SU-DHL-6 (cell line): ENCODE results near the gene KIF4A.

Experiments used
- H2AFZ ChIP-seq: fragments of 200-600 bp; sonication (generic); 2 replicates; pipeline ENCODE4 v1.6.1; 2014; ENCODE audit warnings: low read depth, mild to moderate bottlenecking, moderate library complexity, mixed read lengths, antibody characterized with exemption, low read length; ENCODE audit not compliant: severe bottlenecking
- H3F3A ChIP-seq: fragments of 200-600 bp; shearing (Covaris generic); 2 replicates; pipeline ENCODE4 v1.6.0; 2016; ENCODE audit warnings: antibody characterized with exemption, mild to moderate bottlenecking; ENCODE audit not compliant: insufficient read depth
- H3K27ac ChIP-seq: fragments of 200-600 bp; sonication (generic); 2 replicates; pipeline ENCODE4 v1.5.1; 2016; ENCODE audit warnings: low read depth, mild to moderate bottlenecking, low read length, moderate library complexity, mixed read lengths
- H3K27me3 ChIP-seq: fragments of 200-600 bp; sonication (generic), shearing (Covaris generic); 2 replicates; pipeline ENCODE4 v1.6.0; 2014; ENCODE audit warnings: mild to moderate bottlenecking, low read length
- H3K36me3 ChIP-seq: fragments of 200-600 bp; sonication (generic); 2 replicates; pipeline ENCODE4 v1.6.1; 2014; ENCODE audit warnings: mild to moderate bottlenecking, low read length, mixed read lengths
- H3K4me2 ChIP-seq: fragments of 300-600, 200-600 bp; shearing (Covaris generic), sonication (generic); 2 replicates; pipeline ENCODE4 v1.6.0; 2014; ENCODE audit warnings: low read length, low read depth, mild to moderate bottlenecking; ENCODE audit not compliant: poor library complexity, severe bottlenecking
- H3K4me3 ChIP-seq: fragments of 200-600 bp; sonication (generic); 2 replicates; pipeline ENCODE4 v1.5.1; 2014; ENCODE audit warnings: antibody characterized with exemption, low read length, mild to moderate bottlenecking, mixed read lengths; ENCODE audit not compliant: insufficient read depth, poor library complexity, severe bottlenecking
- H3K79me2 ChIP-seq: fragments of 200-600 bp; sonication (generic); 2 replicates; pipeline ENCODE4 v1.6.1; 2014; ENCODE audit warnings: mild to moderate bottlenecking, low read length, moderate library complexity; ENCODE audit not compliant: insufficient read depth
- H3K9ac ChIP-seq: fragments of 200-600 bp; sonication (generic); 2 replicates; pipeline ENCODE4 v1.7.0; 2014; ENCODE audit warnings: mild to moderate bottlenecking, low read length
- H3K9me2 ChIP-seq: fragments of 200-600 bp; sonication (generic); replicated peaks from 2 replicates; pipeline ENCODE4 v1.6.1; 2014; ENCODE audit warnings: low read length; ENCODE audit not compliant: insufficient read depth
- H3K9me3 ChIP-seq: fragments of 200-600 bp; sonication (generic); 2 replicates; pipeline ENCODE4 v1.6.1; 2014; ENCODE audit warnings: low read length, mixed read lengths; ENCODE audit not compliant: insufficient read depth
- H4K20me1 ChIP-seq: fragments of 200-600 bp; sonication (generic); 2 replicates; pipeline ENCODE4 v1.6.1; 2014; ENCODE audit warnings: low read depth, mild to moderate bottlenecking, antibody characterized with exemption, low read length, moderate library complexity, mixed read lengths
- CTCF ChIP-seq: fragments of 200-600 bp; sonication (generic); IDR thresholded peaks from one replicate; pipeline ENCODE4 v1.5.1; 2017; ENCODE audit warnings: antibody characterized with exemption, mild to moderate bottlenecking, low read length, moderate library complexity; ENCODE audit not compliant: insufficient read depth, poor library complexity, severe bottlenecking
- EZH2phosphoT487 ChIP-seq: fragments of 200-600 bp; sonication (generic), shearing (Covaris generic); conservative IDR thresholded peaks from 2 replicates; pipeline ENCODE4 v1.6.1; 2018; ENCODE audit warnings: mild to moderate bottlenecking, antibody characterized with exemption, low read length, moderate library complexity, mixed read lengths

KIF4A gene

GRCh38 chrX:70446380-70447350 lies 156.8 kb downstream of the KIF4A start:
- H3K4me3 ChIP-seq = no peak overlapping the region
- no peaks in the 10 kb centered on the region for H3F3A ChIP-seq
- H3K27me3 ChIP-seq = no peaks in the 10 kb centered on the region

GRCh38 chrX:70449457-70449966 lies 159.6 kb downstream of the KIF4A start:
- H3K36me3 ChIP-seq = no peaks in the 10 kb centered on the region
- H3F3A ChIP-seq = peaks cover 11% of the 10 kb centered on the region
- no peaks in the 10 kb centered on the region for H3K27me3 ChIP-seq

More at GRCh38 chrX:70446380-70447350, 156.8 kb downstream of the KIF4A start:
- Histone ChIP-seq H3K9ac (no peak overlapping the region), H3K9me2 (no peaks in the 10 kb centered on the region), H3K4me2 (no peak overlapping the region), H3K27ac (no peak overlapping the region), H4K20me1 (no peaks in the 10 kb centered on the region), H3K36me3 (no peaks in the 10 kb centered on the region), H2AFZ (no peak overlapping the region), H3K9me3 (no peaks in the 10 kb centered on the region), H3K79me2 (no peaks in the 10 kb centered on the region)
- TF ChIP-seq EZH2phosphoT487 (no peak), CTCF (no peak)

GRCh38 chrX:70452143-70452733 lies 162.3 kb downstream of the KIF4A start:
- H3K9ac ChIP-seq = peak overlapping the region; percentile 62
- no peaks in the 10 kb centered on the region for H4K20me1 ChIP-seq
- H3K4me3 ChIP-seq = peak overlapping the region; percentile 51
- H3K27me3 ChIP-seq = no peaks in the 10 kb centered on the region
- peak overlapping the region; percentile 49 for H3K27ac ChIP-seq
- TF ChIP-seq CTCF (peak; percentile 49), EZH2phosphoT487 (no peak)
- H3K9me3 ChIP-seq = no peaks in the 10 kb centered on the region
- H3K9me2 ChIP-seq = no peaks in the 10 kb centered on the region
- H3K79me2 ChIP-seq = no peaks in the 10 kb centered on the region
- H3K36me3 ChIP-seq = no peaks in the 10 kb centered on the region
- peaks cover 12% of the 10 kb centered on the region for H3F3A ChIP-seq
- H2AFZ ChIP-seq = peak overlapping the region; percentile 84
- peak overlapping the region; percentile 53 for H3K4me2 ChIP-seq

More at GRCh38 chrX:70449457-70449966, 159.6 kb downstream of the KIF4A start:
- H3K9me2 ChIP-seq = no peaks in the 10 kb centered on the region
- no peak overlapping the region for H3K9ac ChIP-seq
- H3K4me2 ChIP-seq = no peak overlapping the region
- H4K20me1 ChIP-seq = no peaks in the 10 kb centered on the region
- H3K27ac ChIP-seq = no peak overlapping the region
- TF ChIP-seq CTCF (no peak), EZH2phosphoT487 (no peak)
- no peak overlapping the region for H3K4me3 ChIP-seq
- H3K79me2 ChIP-seq = no peaks in the 10 kb centered on the region
- no peak overlapping the region for H2AFZ ChIP-seq
- no peaks in the 10 kb centered on the region for H3K9me3 ChIP-seq
